ENCODE results near the gene NAV3. TPM values are rescaled to one million over a fixed set of nuclear protein-coding genes. Genes with fewer than 3 reads are reported as not detected.

NAV3 gene
- total RNA-seq, 1 experiment from 2014 or later, result 4.1 TPM

DNA sequence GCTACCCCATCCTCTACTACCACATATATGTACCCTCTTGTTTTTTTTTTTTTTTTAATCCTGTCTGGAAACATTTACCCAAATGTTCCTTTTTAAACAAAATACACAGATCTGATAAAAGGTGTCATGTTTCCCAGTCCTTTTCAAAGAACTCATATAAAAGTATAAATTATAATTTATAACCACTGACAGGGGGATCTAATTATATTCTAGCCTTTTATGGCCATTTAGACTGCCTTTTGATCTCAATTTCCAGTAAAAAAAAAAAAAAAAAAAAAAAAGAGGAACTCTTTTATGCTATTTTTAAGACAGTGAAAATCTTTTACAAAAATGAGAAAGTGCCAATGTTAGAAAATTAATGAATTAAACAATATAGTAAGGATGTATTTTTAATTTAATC lies 65.0 kb downstream of the NAV3 start:
- Mint-ChIP-seq H3K9me3 (ENCODE audit: low read depth, unreplicated experiment) (no peaks in the 10 kb centered on the region), H3K4me3 (ENCODE audit: low read depth, unreplicated experiment) (no peak overlapping the region), H3K27me3 (ENCODE audit: unreplicated experiment) (no peaks in the 10 kb centered on the region), H3K36me3 (ENCODE audit: insufficient read depth, unreplicated experiment) (peaks cover 6% of the 10 kb centered on the region), H3K4me1 (ENCODE audit: low read depth, unreplicated experiment) (peaks cover 32% of the 10 kb centered on the region), H3K27ac (ENCODE audit: unreplicated experiment) (no peak overlapping the region)
- BruUV-seq (replicated peaks), result no TSS peak
- CTCF ChIA-PET, result interaction anchor here (0.7 to 2.3 kb wide), 3 partner anchors 27 to 44 kb away, joined by 3 to 9 read pairs (median 9); no protein-coding TSS in a partner anchor
- TF ChIP-seq, protein P1, sequence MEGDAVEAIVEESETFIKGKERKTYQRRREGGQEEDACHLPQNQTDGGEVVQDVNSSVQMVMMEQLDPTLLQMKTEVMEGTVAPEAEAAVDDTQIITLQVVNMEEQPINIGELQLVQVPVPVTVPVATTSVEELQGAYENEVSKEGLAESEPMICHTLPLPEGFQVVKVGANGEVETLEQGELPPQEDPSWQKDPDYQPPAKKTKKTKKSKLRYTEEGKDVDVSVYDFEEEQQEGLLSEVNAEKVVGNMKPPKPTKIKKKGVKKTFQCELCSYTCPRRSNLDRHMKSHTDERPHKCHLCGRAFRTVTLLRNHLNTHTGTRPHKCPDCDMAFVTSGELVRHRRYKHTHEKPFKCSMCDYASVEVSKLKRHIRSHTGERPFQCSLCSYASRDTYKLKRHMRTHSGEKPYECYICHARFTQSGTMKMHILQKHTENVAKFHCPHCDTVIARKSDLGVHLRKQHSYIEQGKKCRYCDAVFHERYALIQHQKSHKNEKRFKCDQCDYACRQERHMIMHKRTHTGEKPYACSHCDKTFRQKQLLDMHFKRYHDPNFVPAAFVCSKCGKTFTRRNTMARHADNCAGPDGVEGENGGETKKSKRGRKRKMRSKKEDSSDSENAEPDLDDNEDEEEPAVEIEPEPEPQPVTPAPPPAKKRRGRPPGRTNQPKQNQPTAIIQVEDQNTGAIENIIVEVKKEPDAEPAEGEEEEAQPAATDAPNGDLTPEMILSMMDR (IDR thresholded peaks at IDR 0.05; ENCODE audit: unreplicated experiment), result no peak
- intact Hi-C loops (cut with micrococcal nuclease; ENCODE audit: unreplicated experiment), result no loop called here
- DNase-seq, result no peak

DNA sequence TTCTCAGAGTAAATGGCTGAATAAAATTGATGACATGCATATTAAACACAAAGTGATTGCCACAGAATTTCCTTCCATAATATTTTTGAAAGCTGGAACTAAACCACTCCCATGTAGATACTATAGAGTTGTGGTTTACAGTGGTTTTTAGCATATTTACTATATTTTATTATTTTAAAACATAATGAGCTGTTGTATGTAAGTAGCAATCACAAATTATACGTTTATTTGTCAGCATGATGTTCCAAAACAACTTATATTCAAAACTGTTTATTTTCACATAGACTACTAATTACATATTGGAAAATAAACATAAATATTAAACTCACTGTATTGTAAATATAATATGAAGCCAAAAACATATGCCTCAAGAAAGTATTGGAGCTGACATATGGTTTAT lies 77.2 kb downstream of the NAV3 start:
- no peaks in the 10 kb centered on the region for H3K4me1 Mint-ChIP-seq (ENCODE audit: low read depth, unreplicated experiment)
- CTCF ChIA-PET, result no interaction called here
- intact Hi-C loops (cut with micrococcal nuclease; ENCODE audit: unreplicated experiment), result no loop called here
- TF ChIP-seq, protein P1 (IDR thresholded peaks at IDR 0.05; ENCODE audit: unreplicated experiment), result no peak
- H3K27ac Mint-ChIP-seq (ENCODE audit: unreplicated experiment), result no peak overlapping the region
- no peak overlapping the region for H3K4me3 Mint-ChIP-seq (ENCODE audit: low read depth, unreplicated experiment)
- H3K36me3 Mint-ChIP-seq (ENCODE audit: insufficient read depth, unreplicated experiment), result no peaks in the 10 kb centered on the region
- peaks cover 3% of the 10 kb centered on the region for H3K9me3 Mint-ChIP-seq (ENCODE audit: low read depth, unreplicated experiment)
- H3K27me3 Mint-ChIP-seq (ENCODE audit: unreplicated experiment), result no peaks in the 10 kb centered on the region
- no peak for DNase-seq
- no TSS peak for BruUV-seq (replicated peaks)

DNA sequence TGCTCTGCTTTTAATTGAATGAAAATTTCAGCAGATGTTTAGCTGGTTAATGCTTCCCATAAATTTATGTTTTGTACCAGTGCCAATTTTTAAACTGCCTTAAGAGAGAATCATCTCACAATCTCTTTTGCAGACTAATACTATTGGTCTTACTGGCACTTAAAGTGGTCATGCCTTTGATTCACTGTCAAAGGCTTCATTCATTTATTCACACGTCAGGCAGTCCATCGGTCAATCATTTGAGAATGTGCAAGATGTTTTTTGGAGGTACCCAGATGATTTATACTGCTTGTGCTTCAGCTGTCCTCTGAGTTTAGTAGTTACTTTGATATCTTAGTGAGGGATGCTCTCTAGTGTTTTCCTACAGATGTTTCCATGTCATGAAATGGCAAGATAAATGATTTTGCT lies 83.4 kb downstream of the NAV3 start:
- H3K36me3 Mint-ChIP-seq (ENCODE audit: insufficient read depth, unreplicated experiment), result no peaks in the 10 kb centered on the region
- intact Hi-C loops (cut with micrococcal nuclease; ENCODE audit: unreplicated experiment), result no loop called here
- no peak overlapping the region for H3K27ac Mint-ChIP-seq (ENCODE audit: unreplicated experiment)
- peaks cover 3% of the 10 kb centered on the region for H3K9me3 Mint-ChIP-seq (ENCODE audit: low read depth, unreplicated experiment)
- peaks cover 9% of the 10 kb centered on the region for H3K4me1 Mint-ChIP-seq (ENCODE audit: low read depth, unreplicated experiment)
- H3K27me3 Mint-ChIP-seq (ENCODE audit: unreplicated experiment), result no peaks in the 10 kb centered on the region
- BruUV-seq (replicated peaks), result no TSS peak
- CTCF ChIA-PET, result interaction anchor here (0.7 kb wide), 2 partner anchors 314 to 439 kb away, joined by 3 read pairs; no protein-coding TSS in a partner anchor
- TF ChIP-seq, protein P1 (IDR thresholded peaks at IDR 0.05; ENCODE audit: unreplicated experiment), result no peak
- H3K4me3 Mint-ChIP-seq (ENCODE audit: low read depth, unreplicated experiment), result no peak overlapping the region
- no peak for DNase-seq

DNA sequence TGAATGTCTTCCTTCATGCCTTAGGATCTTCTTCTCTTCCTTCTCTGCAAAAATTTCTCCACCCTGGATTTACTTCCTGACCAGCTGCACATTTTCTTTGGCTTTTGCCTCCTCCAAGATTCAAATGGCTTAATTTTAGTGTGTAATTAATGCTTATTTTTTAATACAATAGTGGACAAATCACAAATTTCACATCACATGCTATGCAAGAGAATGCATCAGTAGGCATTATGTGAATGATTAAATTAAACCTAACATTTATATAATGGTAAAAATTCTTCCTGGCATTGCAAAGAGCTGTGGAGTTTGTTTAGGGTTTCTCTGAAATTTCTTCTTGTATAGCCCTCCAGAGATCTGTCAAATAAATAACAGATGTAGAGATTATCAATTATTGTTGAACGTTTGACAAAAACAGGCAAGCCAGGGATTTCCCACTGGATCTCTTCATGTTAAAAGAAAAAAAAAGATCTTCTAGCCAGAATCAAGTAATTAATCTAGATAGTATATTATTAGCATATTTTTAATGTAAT lies 84.4 kb downstream of the NAV3 start:
- TF ChIP-seq, protein P1 (IDR thresholded peaks at IDR 0.05; ENCODE audit: unreplicated experiment), result no peak
- no peaks in the 10 kb centered on the region for H3K36me3 Mint-ChIP-seq (ENCODE audit: insufficient read depth, unreplicated experiment)
- H3K27me3 Mint-ChIP-seq (ENCODE audit: unreplicated experiment), result no peaks in the 10 kb centered on the region
- no peaks in the 10 kb centered on the region for H3K9me3 Mint-ChIP-seq (ENCODE audit: low read depth, unreplicated experiment)
- intact Hi-C loops (cut with micrococcal nuclease; ENCODE audit: unreplicated experiment), result no loop called here
- no peak for DNase-seq
- peaks cover 9% of the 10 kb centered on the region for H3K4me1 Mint-ChIP-seq (ENCODE audit: low read depth, unreplicated experiment)
- CTCF ChIA-PET, result interaction anchor here (1.0 kb wide), 1 partner anchor 10 kb away, joined by 4 read pairs; no protein-coding TSS in a partner anchor
- no peak overlapping the region for H3K4me3 Mint-ChIP-seq (ENCODE audit: low read depth, unreplicated experiment)
- no peak overlapping the region for H3K27ac Mint-ChIP-seq (ENCODE audit: unreplicated experiment)
- BruUV-seq (replicated peaks), result no TSS peak

All from Calu3 (cell line).